OCI-LY3 (cell line): ENCODE results near the gene TNS4.
A peak's percentile ranks its signal among the peaks of the same experiment; 100 is the strongest.

ENCODE experiments used
- H2AFZ ChIP-seq: fragments of 200-600, 300-600 bp; shearing (Covaris generic); 2 replicates; pipeline ENCODE4 v1.6.0; 2014; ENCODE audit warnings: antibody characterized with exemption, low read depth, low read length
- H3K27ac ChIP-seq: fragments of 200-600, 300-600 bp; sonication (generic); 2 replicates; pipeline ENCODE4 v1.5.1; 2014; ENCODE audit warnings: mild to moderate bottlenecking, low read length, moderate library complexity, mixed read lengths
- H3K27me3 ChIP-seq: fragments of 200-600, 300-600 bp; sonication (generic); 2 replicates; pipeline ENCODE4 v1.6.1; 2014; ENCODE audit warnings: low read depth, low read length, mixed read lengths
- H3K36me3 ChIP-seq: fragments of 200-600, 300-600 bp; sonication (generic); replicated peaks from 2 replicates; pipeline ENCODE3; 2014; ENCODE audit warnings: low read depth, low read length, mixed read lengths
- H3K4me1 ChIP-seq: fragments of 300-600, 200-600 bp; sonication (generic); 2 replicates; pipeline ENCODE4 v1.6.1; 2014; ENCODE audit warnings: low read length, mixed read lengths
- H3K4me2 ChIP-seq: fragments of 200-600, 300-600 bp; sonication (generic); 2 replicates; pipeline ENCODE4 v1.6.1; 2014; ENCODE audit warnings: low read length, mixed read lengths
- H3K4me3 ChIP-seq: fragments of 300-600, 200-600 bp; sonication (generic); 2 replicates; pipeline ENCODE4 v1.5.1; 2014; ENCODE audit warnings: antibody characterized with exemption, mild to moderate bottlenecking, low read length, moderate library complexity
- H3K79me2 ChIP-seq: fragments of 300-600, 200-600 bp; shearing (Covaris generic); 2 replicates; pipeline ENCODE4 v1.6.1; 2014; ENCODE audit warnings: mild to moderate bottlenecking, low read length, mixed read lengths
- H3K9ac ChIP-seq: fragments of 300-600, 200-600 bp; shearing (Covaris generic); 2 replicates; pipeline ENCODE4 v1.6.0; 2014; ENCODE audit warnings: mild to moderate bottlenecking, low read length, moderate library complexity
- H3K9me3 ChIP-seq: fragments of 200-600, 300-600 bp; shearing (Covaris generic); 2 replicates; pipeline ENCODE4 v1.6.1; 2014; ENCODE audit warnings: low read length, mixed read lengths; ENCODE audit not compliant: insufficient read depth
- H4K20me1 ChIP-seq: fragments of 200-600, 300-600 bp; sonication (generic); 2 replicates; pipeline ENCODE4 v1.6.1; 2016; ENCODE audit warnings: low read length, mixed read lengths; ENCODE audit not compliant: insufficient read depth
- EZH2phosphoT487 ChIP-seq: fragments of 200-600 bp; shearing (Covaris generic); IDR thresholded peaks from 2 replicates; pipeline ENCODE4 v1.6.1; 2018; ENCODE audit warnings: antibody characterized with exemption, mixed run types, low read depth
- TF ChIP-seq, protein P1 (sequence below): fragments of 200-600, 300-600 bp; sonication (generic); IDR thresholded peaks from 2 replicates; pipeline ENCODE4 v1.5.1; 2014; ENCODE audit warnings: antibody characterized with exemption, low read length, low read depth

TNS4 gene

GRCh38 chr17:40433551-40434415, 67.6 kb downstream of the TNS4 start:
- no peak overlapping the region; the same call in 1 of the 2 replicates for H2AFZ ChIP-seq
- no peak overlapping the region for H3K4me3 ChIP-seq
- H3K4me2 ChIP-seq, result no peak overlapping the region

GRCh38 chr17:40432864-40433528, 68.4 kb downstream of the TNS4 start:
- no peaks in the 10 kb centered on the region for H3K27me3 ChIP-seq
- TF ChIP-seq, protein P1, sequence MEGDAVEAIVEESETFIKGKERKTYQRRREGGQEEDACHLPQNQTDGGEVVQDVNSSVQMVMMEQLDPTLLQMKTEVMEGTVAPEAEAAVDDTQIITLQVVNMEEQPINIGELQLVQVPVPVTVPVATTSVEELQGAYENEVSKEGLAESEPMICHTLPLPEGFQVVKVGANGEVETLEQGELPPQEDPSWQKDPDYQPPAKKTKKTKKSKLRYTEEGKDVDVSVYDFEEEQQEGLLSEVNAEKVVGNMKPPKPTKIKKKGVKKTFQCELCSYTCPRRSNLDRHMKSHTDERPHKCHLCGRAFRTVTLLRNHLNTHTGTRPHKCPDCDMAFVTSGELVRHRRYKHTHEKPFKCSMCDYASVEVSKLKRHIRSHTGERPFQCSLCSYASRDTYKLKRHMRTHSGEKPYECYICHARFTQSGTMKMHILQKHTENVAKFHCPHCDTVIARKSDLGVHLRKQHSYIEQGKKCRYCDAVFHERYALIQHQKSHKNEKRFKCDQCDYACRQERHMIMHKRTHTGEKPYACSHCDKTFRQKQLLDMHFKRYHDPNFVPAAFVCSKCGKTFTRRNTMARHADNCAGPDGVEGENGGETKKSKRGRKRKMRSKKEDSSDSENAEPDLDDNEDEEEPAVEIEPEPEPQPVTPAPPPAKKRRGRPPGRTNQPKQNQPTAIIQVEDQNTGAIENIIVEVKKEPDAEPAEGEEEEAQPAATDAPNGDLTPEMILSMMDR, result no peak
- no peak for TF ChIP-seq EZH2phosphoT487
- no peaks in the 10 kb centered on the region for H3K79me2 ChIP-seq
- no peaks in the 10 kb centered on the region for H3K36me3 ChIP-seq
- no peak overlapping the region for H2AFZ ChIP-seq
- H3K9me3 ChIP-seq, result no peaks in the 10 kb centered on the region
- H4K20me1 ChIP-seq, result no peaks in the 10 kb centered on the region
- H3K9ac ChIP-seq, result no peak overlapping the region
- H3K4me3 ChIP-seq, result no peak overlapping the region
- no peak overlapping the region for H3K4me2 ChIP-seq
- H3K27ac ChIP-seq, result no peak overlapping the region
- H3K4me1 ChIP-seq, result peaks cover 5% of the 10 kb centered on the region; the same call in 1 of the 2 replicates

More at GRCh38 chr17:40433551-40434415, 67.6 kb downstream of the TNS4 start:
- no peak overlapping the region for H3K27ac ChIP-seq
- H3K36me3 ChIP-seq, result no peaks in the 10 kb centered on the region
- H3K4me1 ChIP-seq, result peaks cover 5% of the 10 kb centered on the region; the same call in 1 of the 2 replicates
- no peaks in the 10 kb centered on the region for H3K79me2 ChIP-seq
- no peak for TF ChIP-seq EZH2phosphoT487
- TF ChIP-seq, protein P1, result peak; percentile 35; the same call in 1 of the 2 replicates
- H3K9me3 ChIP-seq, result no peaks in the 10 kb centered on the region
- no peaks in the 10 kb centered on the region for H4K20me1 ChIP-seq
- H3K9ac ChIP-seq, result no peak overlapping the region
- no peaks in the 10 kb centered on the region for H3K27me3 ChIP-seq

DNA sequence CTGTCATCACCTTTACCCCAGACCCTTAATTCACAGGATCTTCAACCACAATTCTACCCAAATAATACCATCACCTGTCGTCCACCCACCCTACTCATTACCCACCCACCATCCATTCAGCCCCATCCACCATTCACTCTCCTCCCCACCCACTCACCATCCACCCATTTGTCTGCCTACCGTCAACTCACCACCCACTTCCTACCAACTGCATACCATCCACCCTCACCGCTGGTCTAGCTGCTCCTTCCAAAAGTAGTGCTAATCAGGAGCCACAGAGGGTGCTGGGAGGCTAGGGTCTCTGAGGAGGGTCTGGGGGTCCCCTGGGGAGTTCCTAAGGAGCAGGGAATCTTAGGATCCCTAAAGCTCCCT, 70.2 kb downstream of the TNS4 start:
- Histone ChIP-seq H3K27ac (no peak overlapping the region), H3K36me3 (no peaks in the 10 kb centered on the region), H2AFZ (no peak overlapping the region), H3K4me1 (no peaks in the 10 kb centered on the region), H3K9me3 (no peaks in the 10 kb centered on the region), H3K9ac (no peak overlapping the region), H4K20me1 (no peaks in the 10 kb centered on the region), H3K27me3 (no peaks in the 10 kb centered on the region), H3K79me2 (no peaks in the 10 kb centered on the region), H3K4me3 (no peak overlapping the region), H3K4me2 (no peak overlapping the region)
- TF ChIP-seq, protein P1, result no peak
- TF ChIP-seq EZH2phosphoT487, result no peak
